GM19035 (cell line): ENCODE measurements around the gene MYCBP.
"Not testable (repeated sequence)": the region's sequence is repeated elsewhere in the genome, so short reads cannot be mapped to it uniquely, and the experiment has no call there.

ENCODE experiments used
- ATAC-seq: cut with Tn5 transposase; IDR thresholded peaks from one replicate; pipeline ENCODE4 v1.9.1; 2021; ENCODE audit not compliant: unreplicated experiment

The MYCBP gene

GRCh38 chr1:38870996-38871395, 2.2 kb downstream of the MYCBP start:
- ATAC-seq: no peak

GRCh38 chr1:38867208-38867607, 5.9 kb downstream of the MYCBP start:
- ATAC-seq: no peak

DNA sequence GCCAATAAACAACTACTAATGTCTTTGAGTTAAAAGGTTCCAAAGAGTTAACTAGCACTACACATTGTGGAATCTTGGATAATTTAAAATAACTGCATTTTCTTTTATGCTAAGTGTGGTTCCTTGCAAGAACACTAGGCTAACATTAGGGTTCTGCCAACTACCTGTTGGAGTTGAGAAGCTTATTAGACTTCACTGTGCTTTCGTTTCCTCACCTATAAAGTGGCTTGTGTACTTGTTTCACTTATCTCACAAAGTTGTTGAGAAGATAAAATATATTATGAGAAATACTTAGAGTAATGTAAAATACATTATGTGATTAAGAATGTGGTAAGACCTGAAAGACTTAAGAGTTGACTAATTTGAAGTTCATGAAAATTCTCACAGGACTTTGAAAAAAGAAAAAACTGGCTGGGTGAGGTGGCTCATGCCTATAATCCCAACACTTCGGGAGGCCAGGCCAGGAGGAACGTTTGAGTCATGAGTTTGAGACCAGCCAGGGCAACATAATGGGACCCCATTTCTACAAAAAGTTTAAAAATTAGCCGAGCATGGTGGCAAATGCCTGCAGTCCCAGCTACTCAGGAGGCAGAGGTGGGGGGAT, 7.9 kb downstream of the MYCBP start:
- ATAC-seq: no peak

DNA sequence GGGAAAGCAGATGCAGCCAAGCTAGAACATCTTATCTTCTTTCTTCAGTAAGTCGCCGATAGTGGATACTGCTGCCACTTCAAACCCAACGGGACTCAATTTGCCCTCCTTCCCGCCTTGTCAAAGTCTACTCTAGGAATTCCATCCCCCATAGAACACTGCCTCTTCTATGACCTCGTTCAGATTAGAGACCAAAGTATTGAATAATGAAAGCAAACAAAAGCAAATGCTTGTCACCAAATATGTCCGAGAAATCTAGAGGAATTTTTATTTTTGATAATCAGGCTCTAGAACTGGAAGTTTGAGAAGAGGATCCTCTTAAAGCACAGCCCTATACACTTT, 12.7 kb downstream of the MYCBP start:
- no peak for ATAC-seq

DNA sequence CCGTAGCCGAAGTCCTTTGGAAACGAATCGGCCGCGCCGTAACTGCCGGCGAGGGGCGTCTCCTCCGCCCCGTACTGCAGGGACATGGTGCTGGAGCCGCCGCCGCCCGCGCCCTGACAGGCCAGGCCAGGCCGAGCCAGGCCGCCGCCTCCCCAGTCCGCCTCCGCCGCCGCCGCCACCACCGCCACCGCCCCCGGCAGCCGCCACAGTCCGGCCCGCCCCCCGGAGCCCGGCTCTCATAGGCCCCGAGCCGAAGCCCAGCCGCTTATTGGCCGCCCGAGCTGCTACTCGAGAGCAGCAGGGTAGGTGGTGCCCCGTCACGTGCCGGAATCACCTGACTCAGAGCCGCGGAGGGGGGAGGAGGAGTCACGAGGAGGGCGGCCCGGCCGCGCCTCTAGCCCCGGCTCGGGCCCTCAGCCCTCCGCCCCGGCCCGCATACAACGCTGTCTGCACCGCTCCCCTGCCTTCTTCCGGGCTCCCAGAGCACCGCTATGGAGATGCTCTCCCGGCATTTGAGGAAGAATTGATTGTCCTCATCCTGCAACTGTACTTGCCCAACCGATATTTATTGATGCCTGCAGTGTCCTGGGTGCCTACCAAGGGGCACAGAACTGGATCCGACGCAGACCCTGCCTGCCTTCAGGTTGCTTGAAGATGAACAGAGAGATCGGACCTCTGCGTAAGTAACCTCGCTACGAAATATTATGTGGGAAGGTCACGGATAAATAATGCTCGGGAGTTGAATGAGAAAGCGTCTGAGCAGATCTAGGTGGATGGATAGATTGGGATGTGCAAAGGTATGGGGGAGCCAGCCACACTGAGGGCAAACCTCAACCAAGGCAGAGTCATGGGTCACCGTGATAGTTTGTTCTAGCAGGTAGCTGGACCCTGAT, 13.3 kb downstream of the MYCBP start, which contains the start of gene RRAGC:
Gene RRAGC, minus strand, starts transcription at position 212 of the 893 bp plus-strand sequence. Its CDS starts 126 bp downstream, at position 86.
- peak; percentile 93 for ATAC-seq

- peak; percentile 32 for ATAC-seq
These were observed 14.2 kb downstream of the MYCBP start for GRCh38 chr1:38858833-38859560.

DNA sequence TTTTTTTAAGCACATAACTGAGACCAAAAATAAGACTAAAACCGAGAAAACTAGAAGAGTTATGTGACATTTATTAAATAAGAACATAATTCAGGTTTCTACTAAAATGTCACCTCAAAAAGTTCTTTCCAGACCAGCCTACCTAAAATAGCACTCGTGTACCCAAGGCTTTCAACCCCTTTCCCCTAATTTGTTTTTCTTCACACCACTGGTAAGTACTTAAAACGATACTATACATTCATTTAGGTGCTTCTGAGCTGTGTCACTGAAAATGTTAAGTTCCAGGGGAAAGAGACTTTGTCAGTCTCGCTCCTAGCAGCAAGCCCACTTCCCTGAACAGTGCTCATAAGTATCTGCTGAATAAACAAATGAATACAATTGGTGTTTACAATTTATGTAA, 20.4 kb downstream of the MYCBP start:
- no peak for ATAC-seq

DNA sequence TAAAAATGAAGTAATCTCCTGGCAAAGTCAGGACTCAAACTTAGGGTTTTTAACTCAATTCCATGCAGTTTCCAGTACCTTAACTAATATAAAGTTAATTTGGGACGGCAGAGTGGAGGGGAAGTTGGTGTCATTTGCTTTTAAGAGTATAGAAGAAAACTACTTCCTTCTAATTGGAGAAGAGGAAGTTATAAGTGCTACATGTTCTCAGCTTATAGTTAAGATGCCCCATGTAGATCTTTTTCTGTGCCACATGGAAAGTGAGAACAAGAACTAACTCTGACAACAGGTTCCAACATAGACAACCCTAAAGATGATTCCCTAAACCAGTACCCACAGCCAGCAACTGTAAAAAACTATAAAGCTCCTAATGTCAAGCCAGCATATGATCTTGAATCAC, 25.1 kb downstream of the MYCBP start:
- no peak for ATAC-seq

DNA sequence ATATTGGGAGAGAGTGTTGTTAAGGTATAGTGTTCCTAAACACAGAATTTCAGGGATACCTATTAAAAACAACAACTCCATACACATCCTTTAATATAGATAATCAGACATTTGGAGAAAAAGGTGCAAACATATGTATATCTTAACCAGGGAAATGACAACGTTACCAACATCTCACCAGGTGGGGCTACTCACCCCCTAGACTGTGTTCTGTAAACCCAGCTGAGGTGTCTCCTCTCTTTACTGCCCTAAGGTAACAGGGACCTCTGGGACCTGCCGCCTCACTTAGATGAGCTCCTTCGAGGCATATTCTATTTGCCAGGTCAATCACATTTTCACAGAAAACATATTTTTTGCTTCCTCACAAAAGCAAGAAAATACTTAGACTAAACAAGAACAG, 26.9 kb downstream of the MYCBP start:
- ATAC-seq: no peak

DNA sequence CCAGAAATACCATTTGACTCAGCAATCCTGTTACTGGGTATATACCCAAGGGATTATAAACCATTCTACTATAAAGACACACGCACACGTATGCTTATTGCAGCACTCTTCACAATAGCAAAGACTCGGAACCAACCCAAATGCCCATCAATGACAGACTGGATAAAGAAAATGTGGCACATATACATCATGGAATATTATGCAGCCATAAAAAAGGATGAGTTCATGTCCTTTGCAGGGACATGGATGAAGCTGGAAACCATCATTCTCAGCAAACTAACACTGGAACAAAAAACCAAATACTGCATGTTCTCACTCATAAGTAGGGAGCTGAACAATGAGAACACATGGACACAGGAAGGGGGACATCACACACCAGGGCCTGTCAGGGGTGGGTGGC, 28.1 kb downstream of the MYCBP start:
- ATAC-seq: not testable (repeated sequence)

DNA sequence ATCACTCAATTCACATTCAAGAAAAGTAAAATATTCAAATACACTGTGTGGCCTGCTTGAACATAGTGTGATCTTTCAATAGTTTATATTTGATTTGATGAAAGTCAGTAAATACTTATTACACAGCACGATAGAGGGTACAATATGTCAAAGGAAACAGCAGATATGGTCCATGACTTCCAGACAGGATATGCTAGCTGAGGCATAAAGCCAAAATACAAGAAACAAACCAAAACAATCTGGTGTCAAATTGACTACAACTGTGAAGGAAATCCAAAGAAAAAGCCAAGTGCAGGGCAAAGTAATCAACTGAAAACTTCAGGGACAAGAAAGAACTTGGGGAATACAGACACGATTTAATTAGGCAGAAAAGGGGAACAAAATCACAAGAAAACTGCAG, 32.9 kb downstream of the MYCBP start:
- ATAC-seq: no peak

- no peak for ATAC-seq
These were observed 33.8 kb downstream of the MYCBP start for GRCh38 chr1:38839363-38839762.

DNA sequence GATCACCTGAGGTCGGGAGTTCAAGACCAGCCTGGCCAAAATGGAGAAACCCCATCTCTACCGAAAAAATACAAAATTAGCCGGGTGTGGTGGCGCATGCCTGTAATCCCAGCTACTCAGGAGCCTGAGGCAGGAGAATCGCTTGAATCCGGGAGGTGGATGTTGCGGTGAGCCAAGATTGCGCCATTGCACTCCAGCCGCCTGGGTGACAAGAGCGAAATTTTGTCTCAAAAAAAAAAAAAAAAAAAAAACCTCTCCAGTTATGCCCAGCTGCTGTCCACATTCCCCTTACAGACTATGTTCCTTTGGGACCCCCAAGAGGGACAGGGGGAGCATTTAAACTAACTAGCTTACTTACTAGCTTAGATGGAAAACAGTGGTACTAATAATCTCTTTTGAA, 36.8 kb downstream of the MYCBP start:
- ATAC-seq: not testable (repeated sequence)

DNA sequence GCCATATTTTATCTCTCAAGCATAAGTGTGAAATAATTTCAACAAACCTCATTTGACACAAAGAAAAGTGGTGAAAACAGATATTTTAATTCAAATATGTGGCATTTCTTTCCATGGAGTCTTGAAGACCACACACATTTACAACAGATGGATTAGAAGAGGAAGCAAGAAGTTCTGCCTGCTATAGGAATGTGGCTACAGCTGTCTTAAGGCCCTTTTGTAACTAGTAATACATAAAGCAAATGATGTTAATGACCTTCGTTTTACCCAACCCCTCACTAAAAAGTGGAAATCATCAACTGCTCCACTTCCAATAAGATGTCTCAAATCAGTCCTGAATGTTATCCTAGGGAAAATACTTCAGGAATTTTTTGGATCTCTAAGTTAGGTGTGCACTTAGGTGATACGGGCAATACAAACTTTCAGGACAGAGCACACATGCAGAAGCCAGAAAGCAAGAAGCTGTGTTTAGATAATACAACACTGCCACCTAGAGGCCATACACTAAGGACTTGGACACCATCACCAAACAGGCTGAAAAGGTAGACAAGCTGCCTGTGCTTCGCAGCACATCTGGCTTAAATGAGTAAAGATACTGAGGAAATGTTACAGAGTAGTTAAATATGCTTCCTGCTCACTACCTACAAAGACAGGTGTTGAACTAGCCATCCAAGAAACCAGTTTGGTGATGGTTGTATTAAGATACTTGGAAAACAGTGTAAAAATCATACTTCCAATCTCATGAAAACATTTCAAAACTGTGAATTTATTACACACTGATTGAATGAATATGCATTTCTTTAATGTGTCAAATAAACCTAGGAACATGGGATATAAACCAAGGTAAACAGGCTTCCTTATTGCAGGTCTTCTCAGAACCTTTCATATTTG, 38.0 kb downstream of the MYCBP start:
- ATAC-seq: no peak

DNA sequence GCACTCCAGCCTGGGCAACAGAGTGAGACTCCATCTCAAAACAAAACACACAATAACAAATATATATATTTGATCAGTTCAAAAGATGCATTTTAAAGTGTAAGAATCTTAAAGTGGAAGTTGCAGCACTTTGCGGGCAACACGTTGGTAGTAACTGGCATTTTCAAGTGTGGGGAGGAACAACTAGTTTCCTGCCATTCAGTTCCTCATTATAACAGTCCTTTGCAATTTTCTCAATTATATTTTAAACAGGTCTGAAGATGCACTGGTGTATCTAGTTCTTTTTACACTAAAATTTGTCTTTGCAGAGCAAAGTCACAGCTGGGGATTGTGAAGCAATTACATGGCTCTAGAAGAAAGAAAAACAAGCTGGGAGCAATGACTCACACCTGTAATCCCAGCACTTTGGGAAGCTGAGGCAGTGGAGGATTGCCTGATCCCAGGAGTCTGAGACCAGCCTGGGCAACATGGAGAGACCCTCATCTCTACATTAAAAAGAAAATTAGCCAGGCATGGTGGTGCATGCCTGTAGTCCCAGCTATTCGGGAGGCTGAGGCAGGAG, 38.8 kb downstream of the MYCBP start:
- ATAC-seq: no peak

GRCh38 chr1:38833146-38833545, 40.0 kb downstream of the MYCBP start:
- ATAC-seq: no peak

DNA sequence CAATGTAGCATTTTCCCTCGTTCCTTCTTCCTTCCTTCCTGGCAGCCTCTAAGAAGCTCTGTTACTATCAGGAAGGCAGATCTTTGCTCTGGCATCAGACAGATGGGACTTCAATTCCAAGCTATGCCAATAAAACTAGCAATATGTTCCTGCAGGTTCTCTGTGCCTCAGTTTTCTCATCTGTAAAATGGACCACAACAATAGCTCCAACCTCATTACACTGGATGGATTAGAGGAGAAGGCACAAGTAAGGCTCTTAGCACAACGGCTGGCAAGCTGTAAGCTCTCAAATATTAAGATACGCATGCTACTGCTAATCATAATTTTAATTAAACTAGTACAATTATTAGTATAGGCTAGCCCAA, 40.8 kb downstream of the MYCBP start:
- no peak for ATAC-seq

DNA sequence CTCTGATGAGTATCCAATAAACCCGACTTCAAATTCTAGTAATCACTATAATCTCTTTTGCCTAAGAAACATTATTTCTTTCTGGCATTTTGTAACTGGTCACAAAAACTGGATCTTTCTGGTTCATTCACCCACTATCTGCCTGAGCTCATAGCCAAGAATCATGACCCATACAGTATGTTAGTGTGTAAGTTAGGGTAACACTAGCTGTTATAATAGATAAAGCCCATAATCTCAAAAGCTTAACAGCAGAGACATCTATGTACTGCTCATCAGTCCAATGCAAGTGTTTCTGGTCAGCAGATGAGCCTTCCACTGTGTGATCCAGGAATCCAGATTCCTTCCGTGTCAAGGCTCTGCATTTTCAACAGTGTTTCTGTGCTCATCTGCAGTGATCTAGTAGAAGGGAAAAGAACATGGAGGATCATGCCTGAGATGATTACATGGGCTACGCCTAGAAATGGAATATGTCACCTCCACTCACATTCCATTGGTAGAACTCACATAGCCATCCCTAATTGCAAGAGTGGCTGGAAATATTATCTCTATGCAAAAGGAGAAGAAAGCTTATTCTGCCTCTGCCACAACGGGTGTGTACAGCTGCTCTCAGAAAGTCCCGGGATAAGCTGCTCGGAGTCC, 41.3 kb downstream of the MYCBP start:
- ATAC-seq: no peak

- no peak for ATAC-seq
These were observed 43.8 kb downstream of the MYCBP start for GRCh38 chr1:38829368-38829767.

GRCh38 chr1:38827318-38827717, 45.8 kb downstream of the MYCBP start:
- ATAC-seq: no peak
